Spleen (tissue), 11 donors: ENCODE measurements around the gene GRAPL. TPM values are rescaled to one million over a fixed set of nuclear protein-coding genes. Genes with fewer than 3 reads are reported as not detected.
"Not testable (repeated sequence)": the region's sequence is repeated elsewhere in the genome, so short reads cannot be mapped to it uniquely, and the experiment has no call there.

ENCODE experiments used
- DNase-seq: peaks from one replicate; pipeline ENCODE4 v3.0.0-alpha.2; 2020
- H3K27ac ChIP-seq, 8 donors: fragments of 200-600 bp; sonication (generic) in 7 of 8; 1 replicate in 4 of 8; 2 replicates in 4 of 8; pipeline versions ENCODE4 v1.5.0 to v1.8.0; 2016 to 2021; ENCODE audit warnings: inconsistent platforms in 4 of 8, mild to moderate bottlenecking in 4 of 8, moderate library complexity in 1 of 8
- H3K27me3 ChIP-seq, 7 donors: fragments of 200-600 bp; sonication (generic) in 6 of 7; replicated peaks in 1 of 7; 1 replicate in 4 of 7; 2 replicates in 3 of 7; pipeline versions ENCODE4 v1.5.0 to v1.8.0; 2016 to 2021; ENCODE audit warnings: inconsistent platforms in 3 of 7, mild to moderate bottlenecking in 1 of 7
- H3K36me3 ChIP-seq, 6 donors: fragments of 200-600 bp; sonication (generic) in 5 of 6; 1 replicate in 4 of 6; 2 replicates in 2 of 6; pipeline versions ENCODE4 v1.5.0 to v1.8.0; 2016 to 2021; ENCODE audit warnings: inconsistent platforms in 2 of 6
- H3K4me1 ChIP-seq, 6 donors: fragments of 200-600 bp; sonication (generic) in 5 of 6; 1 replicate in 3 of 6; 2 replicates in 3 of 6; pipeline versions ENCODE4 v1.5.0 to v1.8.0; 2016 to 2021; ENCODE audit warnings: inconsistent platforms in 3 of 6
- H3K4me3 ChIP-seq, 8 donors: fragments of 200-600 bp; sonication (generic) in 7 of 8; 1 replicate in 4 of 8; 2 replicates in 4 of 8; pipeline versions ENCODE4 v1.5.0 to v1.8.0; 2016 to 2021; ENCODE audit warnings: inconsistent platforms in 4 of 8, mild to moderate bottlenecking in 4 of 8, moderate library complexity in 2 of 8
- H3K9me3 ChIP-seq, 8 donors: fragments of 200-600 bp; sonication (generic) in 7 of 8; 1 replicate in 4 of 8; 2 replicates in 4 of 8; pipeline versions ENCODE4 v1.5.0 to v1.8.0; 2016 to 2021; ENCODE audit warnings: inconsistent platforms in 4 of 8
- WGBS, 5 donors: extraction: QIAGEN DNeasy Blood & Tissue Kit in 3 of 5; methylation state at CpG; one replicate each; pipeline versions ENCODE4 v1.1.5 to v1.1.7; 2013 to 2018; 5-methylcytosine and 5-hydroxymethylcytosine counted together
- intact Hi-C: fragments of 100-400 bp; cut with DNase I; formaldehyde crosslinking; loops from one replicate; pipeline ENCODE4 v1.15.0; 2023; ENCODE audit warnings: low total_unique reads
- polyA plus RNA-seq, 3 donors: library from polyadenylated mRNA; stranded (reverse); fragments of 200-250 nt; gene quantifications; one replicate each; pipeline ENCODE4 v1.2.1, GENCODE V29; 2013
- total RNA-seq, 7 donors: library from RNA; depleted of rRNA in 3 of 7; stranded (reverse); fragments of >200 nt in 3 of 7; fragmentation: NEBNext Ultra II Directional in 4 of 7; extraction: Animal tissue kit (Norgen Biotek cat#: 25700) in 4 of 7; gene quantifications; one replicate each; pipeline versions ENCODE4 v1.1.0 to v1.2.1, GENCODE V29; 2016 to 2021
- donor health status: healthy with polysubstance abuse.
- donor health status: DM: no; HTN: no; CAD: no; lungs with moderate emphysema.
- donor health status: DM: no; HTN: no; CAD: no.
- donor health status: Bipolar disorder and iron deficiency.
- donor health status: healthy.
- donor health status: DM: no; HTN: no; CAD: no.
- donor health status: DM: yes; HTN: yes; CAD: no.

GRAPL gene
- total and polyA plus RNA-seq, 10 donors = 13.0 to 112 (median 53.7) TPM

DNA sequence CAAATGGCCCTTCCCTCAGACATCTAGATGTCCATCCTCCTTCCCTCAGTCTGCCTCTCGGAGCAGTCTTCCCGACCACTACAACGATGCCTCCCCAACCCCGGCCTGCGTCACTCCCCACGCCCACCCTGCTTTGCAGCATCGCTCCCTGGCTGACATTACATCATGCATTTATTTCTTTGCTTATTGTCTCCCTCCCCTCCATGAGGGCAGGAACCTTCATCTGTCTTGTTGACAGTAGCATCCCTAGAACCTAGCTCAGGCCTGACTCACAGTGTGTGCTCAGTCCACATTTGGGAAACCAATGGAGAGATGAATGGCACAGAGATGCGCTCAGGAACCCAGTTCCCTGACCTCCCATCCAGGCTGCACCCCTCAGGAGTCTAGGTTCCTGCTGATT, 30.2 kb downstream of the GRAPL start:
- DNase-seq, H3K36me3 ChIP-seq, H3K27ac ChIP-seq, intact Hi-C loops, H3K4me3 ChIP-seq, H3K27me3 ChIP-seq, H3K9me3 ChIP-seq, H3K4me1 ChIP-seq: not testable (repeated sequence)
- no CpG with 5 or more reads among the region's 8 CpGs for WGBS, 5 donors

DNA sequence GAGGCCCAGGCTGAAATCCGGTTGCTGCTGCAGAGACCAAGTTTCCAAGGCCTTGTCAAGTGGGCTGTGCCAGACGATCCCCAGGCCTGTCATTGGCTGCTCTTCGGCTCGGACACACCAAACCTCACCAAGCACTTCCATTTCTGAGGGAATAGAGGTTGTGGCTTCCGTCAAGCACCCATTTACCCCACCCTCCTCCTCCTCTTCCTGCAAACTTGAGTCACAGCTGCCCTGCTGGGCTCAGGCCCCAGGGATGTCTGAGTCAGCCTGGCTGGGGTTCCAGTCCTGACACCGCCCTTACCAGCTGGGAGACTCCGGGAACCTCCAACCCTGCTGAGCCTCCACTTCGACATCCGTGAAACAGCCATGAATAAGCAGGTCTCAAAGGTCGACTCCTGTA, 31.1 kb downstream of the GRAPL start:
- DNase-seq, intact Hi-C loops: not testable (repeated sequence)

DNA sequence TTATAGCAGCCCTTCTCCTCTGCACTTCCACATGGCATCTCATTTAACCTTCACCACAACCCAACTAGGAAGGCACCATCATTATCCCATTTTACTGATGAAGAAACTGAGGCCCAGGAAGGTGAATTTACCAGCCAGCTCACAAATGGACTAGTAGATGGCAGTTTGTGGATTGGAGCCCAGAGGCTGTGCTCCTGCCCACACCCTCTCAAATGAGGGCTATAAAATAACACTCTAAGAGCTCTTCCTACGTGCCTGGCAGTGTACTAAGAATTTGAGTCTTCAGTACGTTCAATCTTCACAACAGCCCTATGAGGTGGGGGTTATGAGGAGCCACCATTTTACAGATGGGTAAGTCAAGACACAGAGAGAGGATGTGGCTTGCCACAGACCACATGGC, 31.5 kb downstream of the GRAPL start:
- H3K4me3 ChIP-seq, H3K4me1 ChIP-seq, H3K27me3 ChIP-seq, H3K27ac ChIP-seq, H3K9me3 ChIP-seq, DNase-seq, intact Hi-C loops, H3K36me3 ChIP-seq: not testable (repeated sequence)
- no CpG with 5 or more reads among the region's 2 CpGs for WGBS, 5 donors

More for the DNA sequence above, 31.1 kb downstream of the GRAPL start:
- H3K4me1 ChIP-seq, H3K27ac ChIP-seq, H3K27me3 ChIP-seq, H3K4me3 ChIP-seq, H3K36me3 ChIP-seq, H3K9me3 ChIP-seq: not testable (repeated sequence)
- no CpG with 5 or more reads among the region's 10 CpGs for WGBS, 5 donors

DNA sequence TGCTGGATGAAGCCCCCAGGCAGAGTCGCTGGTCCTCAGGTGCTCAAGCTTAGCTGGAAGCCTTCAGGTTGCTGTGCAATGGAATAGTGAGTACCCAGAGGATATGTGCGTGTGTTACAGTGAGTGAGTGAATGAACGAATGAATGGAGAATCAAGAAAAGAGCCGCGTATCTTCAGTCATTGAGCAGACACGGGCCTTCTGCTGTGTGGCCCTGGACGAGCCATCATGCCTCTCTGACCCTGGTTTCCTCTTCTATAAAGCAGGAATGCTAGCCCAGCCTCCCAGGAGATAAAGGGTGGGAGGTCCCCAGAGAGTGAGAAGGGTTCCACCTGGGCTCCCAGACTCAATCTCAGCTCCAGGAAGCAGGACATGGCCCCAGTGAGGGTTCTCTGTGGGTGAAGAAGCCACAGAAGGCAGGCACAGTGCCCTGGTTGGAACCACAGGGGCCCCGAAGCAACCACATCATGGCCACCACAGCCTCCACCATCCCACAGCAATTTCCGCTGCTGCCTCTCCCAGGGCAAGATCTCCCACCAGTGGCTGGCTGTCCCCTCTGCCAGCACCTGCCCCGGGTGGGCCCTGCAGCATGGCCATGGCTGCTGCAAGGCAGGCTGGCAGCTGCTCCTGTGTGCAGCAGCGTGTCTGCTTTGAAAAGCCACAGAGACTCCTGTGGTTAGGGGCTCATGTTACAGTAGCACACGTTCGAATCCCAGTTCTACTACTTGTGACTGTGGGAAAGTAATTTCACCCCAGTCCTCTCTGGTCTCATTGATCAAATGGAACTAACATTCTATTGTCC, 34.1 kb downstream of the GRAPL start:
- no CpG with 5 or more reads among the region's 13 CpGs for WGBS, 5 donors
- H3K9me3 ChIP-seq, H3K4me1 ChIP-seq, H3K27ac ChIP-seq, H3K4me3 ChIP-seq, H3K27me3 ChIP-seq, intact Hi-C loops, H3K36me3 ChIP-seq, DNase-seq: not testable (repeated sequence)

DNA sequence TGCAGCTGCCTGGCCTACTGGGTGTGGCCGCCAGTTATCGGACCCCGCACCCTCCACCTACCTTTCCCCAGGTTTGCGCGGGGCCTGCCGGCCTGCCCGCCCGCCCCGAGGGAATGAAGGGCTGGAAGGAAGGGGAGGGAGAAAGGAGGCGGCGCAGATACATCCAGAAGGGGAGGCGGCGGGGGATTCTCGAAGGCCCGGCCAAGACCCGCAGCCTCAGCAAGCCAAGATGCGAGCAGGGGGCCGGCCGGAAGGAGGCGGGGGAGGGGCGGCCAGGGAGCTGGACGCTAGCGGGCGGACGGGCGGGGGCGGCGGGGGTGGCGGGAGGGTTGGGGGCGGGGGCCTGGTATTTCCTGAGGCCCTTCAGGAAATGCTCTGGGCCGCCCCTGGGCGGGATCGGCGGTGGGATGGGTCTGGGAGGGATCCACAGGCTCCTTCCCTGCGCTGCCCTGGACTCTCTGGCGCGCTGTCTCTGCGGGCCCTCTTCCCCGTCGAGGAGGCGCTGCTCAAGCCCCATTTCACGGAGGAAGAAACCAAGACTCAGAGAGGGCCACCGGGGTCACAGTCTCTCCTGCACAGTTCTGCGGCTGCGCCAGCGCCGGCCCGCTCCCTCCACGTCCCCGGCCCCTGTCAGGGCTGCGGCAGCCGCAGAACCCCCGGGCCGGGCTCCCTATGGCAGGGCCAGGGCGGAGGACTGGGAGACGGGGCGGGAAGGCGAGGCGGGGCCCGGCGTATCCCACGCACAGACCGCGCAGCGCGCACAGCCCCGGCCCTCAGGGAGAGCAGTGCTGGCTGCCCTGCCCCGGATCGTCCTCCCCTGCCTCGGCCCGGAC, 35.2 kb downstream of the GRAPL start:
- H3K4me3 ChIP-seq, intact Hi-C loops, DNase-seq, H3K27me3 ChIP-seq, H3K36me3 ChIP-seq, H3K9me3 ChIP-seq, H3K4me1 ChIP-seq, H3K27ac ChIP-seq: not testable (repeated sequence)
- no CpG with 5 or more reads among the region's 71 CpGs for WGBS, 5 donors

DNA sequence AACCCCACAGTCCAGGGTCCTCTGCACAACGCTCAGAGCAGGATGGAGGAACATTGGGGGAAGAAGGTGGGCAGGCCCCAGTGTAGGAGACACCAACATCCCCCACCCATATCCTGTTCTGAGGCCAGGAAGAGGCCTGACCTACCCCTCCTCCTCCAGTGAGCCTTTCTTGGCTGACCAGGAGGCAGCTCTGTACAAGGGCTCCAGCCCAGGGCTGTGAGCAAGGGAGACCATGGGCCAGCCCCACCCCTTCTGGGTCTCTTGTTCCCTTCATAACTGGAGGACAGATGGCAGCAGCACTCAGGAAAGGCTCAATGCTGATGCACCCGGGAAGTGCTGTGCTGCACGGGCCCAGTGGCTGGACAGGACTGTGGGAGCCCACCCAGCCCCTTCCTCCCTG, 47.0 kb downstream of the GRAPL start:
- H3K4me1 ChIP-seq, DNase-seq, H3K9me3 ChIP-seq, H3K27me3 ChIP-seq, H3K27ac ChIP-seq, H3K4me3 ChIP-seq, H3K36me3 ChIP-seq, intact Hi-C loops: not testable (repeated sequence)
- WGBS, 5 donors = no CpG with 5 or more reads among the region's 3 CpGs

DNA sequence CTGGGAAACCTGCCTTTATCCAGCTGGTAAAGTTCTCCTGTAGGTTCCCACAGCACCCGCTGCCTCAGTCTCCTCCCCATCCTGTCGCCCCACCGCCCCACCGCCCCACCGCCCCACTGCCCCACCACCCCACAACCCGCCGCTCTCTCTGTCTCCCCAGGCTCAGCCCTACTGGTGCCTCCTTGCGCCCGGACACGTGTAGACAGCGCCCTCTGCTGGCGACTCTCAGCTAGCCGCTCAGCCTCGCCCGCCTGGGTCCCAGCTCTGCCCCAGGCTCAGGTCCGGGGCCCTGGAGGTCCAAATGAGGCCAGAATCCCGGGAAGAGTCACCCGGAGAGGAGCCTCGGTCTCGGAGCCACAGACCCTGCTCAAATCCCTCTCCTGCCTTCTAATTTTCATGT, 48.0 kb downstream of the GRAPL start:
- H3K27me3 ChIP-seq, intact Hi-C loops, H3K36me3 ChIP-seq, H3K4me1 ChIP-seq, H3K27ac ChIP-seq, H3K9me3 ChIP-seq, H3K4me3 ChIP-seq, DNase-seq: not testable (repeated sequence)
- no CpG with 5 or more reads among the region's 20 CpGs for WGBS, 5 donors

DNA sequence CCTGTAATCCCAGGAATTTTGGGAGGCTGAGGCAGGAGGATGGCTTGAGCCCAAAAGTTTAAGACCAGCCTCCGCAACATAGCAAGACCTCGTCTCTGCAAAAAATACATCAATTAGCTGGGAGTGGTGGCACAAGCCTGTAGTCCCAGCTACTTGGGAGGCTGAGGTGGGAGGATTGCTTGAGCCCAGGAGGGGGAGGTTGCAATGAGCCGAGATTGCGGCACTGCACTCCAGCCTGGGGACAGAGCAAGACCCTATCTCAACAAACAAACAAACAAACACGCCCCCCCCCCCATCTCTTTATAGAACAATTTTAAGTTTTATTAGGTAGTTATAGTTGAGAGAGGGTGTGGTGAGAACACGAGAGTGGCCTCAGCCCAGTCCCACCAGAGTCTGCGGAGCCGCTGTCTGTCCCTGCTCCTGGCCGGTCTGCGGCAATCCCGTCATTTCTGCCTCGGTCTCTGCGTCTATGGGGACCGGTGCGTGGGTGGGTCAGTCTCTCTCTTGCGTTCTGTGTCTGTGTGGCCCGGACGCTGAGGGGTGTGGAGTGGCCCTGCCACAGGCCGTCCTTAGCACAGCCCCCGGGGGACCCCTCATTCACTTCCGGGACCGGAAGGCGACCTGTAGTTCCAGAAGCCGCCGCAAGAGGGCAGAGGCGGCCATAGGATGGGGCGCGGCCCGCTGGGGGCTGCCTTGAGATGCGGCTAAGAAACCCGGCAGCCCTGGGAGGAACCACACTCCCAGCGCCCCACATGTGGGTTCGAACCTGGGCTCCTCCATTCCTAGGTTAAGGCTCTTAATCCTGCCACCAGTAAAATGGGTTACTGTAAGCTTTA, 53.9 kb downstream of the GRAPL start:
- intact Hi-C loops, H3K9me3 ChIP-seq, H3K27ac ChIP-seq, H3K27me3 ChIP-seq, H3K4me1 ChIP-seq, DNase-seq, H3K4me3 ChIP-seq, H3K36me3 ChIP-seq: not testable (repeated sequence)
- no CpG with 5 or more reads among the region's 33 CpGs for WGBS, 5 donors
